GM18526 (cell line): ENCODE results near the gene SPSB1.

Source experiments
- POLR2A ChIP-seq: IDR thresholded peaks from 3 replicates; pipeline ENCODE4 v1.6.1; 2011; ENCODE audit not compliant: insufficient read length; ENCODE audit errors: extremely low read depth

Gene SPSB1

GRCh38 chr1:9388335-9389180, 95.9 kb downstream of the SPSB1 start:
- TF ChIP-seq POLR2A, result no peak

- TF ChIP-seq POLR2A, result no peak
These were observed 97.3 kb downstream of the SPSB1 start for GRCh38 chr1:9389968-9390367.

GRCh38 chr1:9391620-9392019, 98.9 kb downstream of the SPSB1 start:
- TF ChIP-seq POLR2A, result no peak

- TF ChIP-seq POLR2A, result no peak
These were observed 101.3 kb downstream of the SPSB1 start for GRCh38 chr1:9394010-9394409.

GRCh38 chr1:9395018-9395417, 102.3 kb downstream of the SPSB1 start:
- no peak for TF ChIP-seq POLR2A

- no peak for TF ChIP-seq POLR2A
These were observed 104.4 kb downstream of the SPSB1 start for GRCh38 chr1:9397047-9397446.

GRCh38 chr1:9397997-9398526, 105.4 kb downstream of the SPSB1 start:
- no peak for TF ChIP-seq POLR2A

GRCh38 chr1:9399510-9400424, 107.1 kb downstream of the SPSB1 start:
- no peak for TF ChIP-seq POLR2A

GRCh38 chr1:9400425-9401079, 107.9 kb downstream of the SPSB1 start:
- no peak for TF ChIP-seq POLR2A

- TF ChIP-seq POLR2A, result no peak
These were observed 108.4 kb downstream of the SPSB1 start for GRCh38 chr1:9401080-9401453.

- TF ChIP-seq POLR2A, result no peak
These were observed 109.5 kb downstream of the SPSB1 start for GRCh38 chr1:9402256-9402616.

- TF ChIP-seq POLR2A, result no peak
These were observed 110.1 kb downstream of the SPSB1 start for GRCh38 chr1:9402717-9403225.

GRCh38 chr1:9404117-9404914, 111.6 kb downstream of the SPSB1 start:
- no peak for TF ChIP-seq POLR2A

- no peak for TF ChIP-seq POLR2A
These were observed 113.4 kb downstream of the SPSB1 start for GRCh38 chr1:9406111-9406510.
